ENCODE measurements around the gene SIGLEC14.
"Not testable (repeated sequence)": the region's sequence is repeated elsewhere in the genome, so short reads cannot be mapped to it uniquely, and the experiment has no call there.

The SIGLEC14 gene

GRCh38 chr19:51646730-51647129, at the start of gene SIGLEC14:
Gene SIGLEC14, minus strand, starts transcription at chr19:51646825. Its CDS starts 66 bp downstream, at chr19:51646759.
- not testable (repeated sequence) for DNase-seq (ENCODE audit: low read depth in 3 of 3)

GRCh38 chr19:51695702-51696315, 49.2 kb upstream of the SIGLEC14 start:
- no peak for DNase-seq (ENCODE audit: low read depth in 3 of 3)

GRCh38 chr19:51695088-51695487, 48.5 kb upstream of the SIGLEC14 start:
- no peak for DNase-seq (ENCODE audit: low read depth in 3 of 3)

- no peak for DNase-seq (ENCODE audit: low read depth in 3 of 3)
Observed at GRCh38 chr19:51694318-51695085, 47.9 kb upstream of the SIGLEC14 start.

- DNase-seq (ENCODE audit: low read depth in 3 of 3), result no peak
Observed at GRCh38 chr19:51693819-51694218, 47.2 kb upstream of the SIGLEC14 start.

- DNase-seq (ENCODE audit: low read depth in 3 of 3), result no peak
Observed at GRCh38 chr19:51693260-51693659, 46.6 kb upstream of the SIGLEC14 start, which contains the start of gene SPACA6. Gene SPACA6, plus strand, starts transcription at chr19:51693330. Its CDS starts 197 bp downstream, at chr19:51693527.

- DNase-seq (ENCODE audit: low read depth in 3 of 3), result no peak
Observed at GRCh38 chr19:51692468-51692867, 45.8 kb upstream of the SIGLEC14 start.

GRCh38 chr19:51691584-51692428, 45.2 kb upstream of the SIGLEC14 start:
- DNase-seq (ENCODE audit: low read depth in 3 of 3), result no peak

GRCh38 chr19:51691074-51691583, 44.5 kb upstream of the SIGLEC14 start:
- DNase-seq (ENCODE audit: low read depth in 3 of 3), result no peak

GRCh38 chr19:51690454-51691073, 43.9 kb upstream of the SIGLEC14 start:
- DNase-seq (ENCODE audit: low read depth in 3 of 3), result peak; percentile 37 to 73 (median 41)

GRCh38 chr19:51689751-51690453, 43.3 kb upstream of the SIGLEC14 start:
- no peak for DNase-seq (ENCODE audit: low read depth in 3 of 3)

- DNase-seq (ENCODE audit: low read depth in 3 of 3), result no peak
Observed at GRCh38 chr19:51688671-51689571, 42.3 kb upstream of the SIGLEC14 start.

GRCh38 chr19:51687791-51688670, 41.4 kb upstream of the SIGLEC14 start:
- DNase-seq (ENCODE audit: low read depth in 3 of 3), result no peak

- DNase-seq (ENCODE audit: low read depth in 3 of 3), result no peak
Observed at GRCh38 chr19:51686171-51686570, 39.5 kb upstream of the SIGLEC14 start.

GRCh38 chr19:51681286-51681941, 34.8 kb upstream of the SIGLEC14 start:
- no peak for DNase-seq (ENCODE audit: low read depth in 3 of 3)

- no peak for DNase-seq (ENCODE audit: low read depth in 3 of 3)
Observed at GRCh38 chr19:51680474-51680873, 33.8 kb upstream of the SIGLEC14 start.

GRCh38 chr19:51676566-51677083, 30.0 kb upstream of the SIGLEC14 start:
- DNase-seq (ENCODE audit: low read depth in 3 of 3), result no peak

All from stimulated activated CD4-positive, alpha-beta T cell treated with anti-CD3 and anti-CD28 coated beads, TNF-alpha, amount 100 ng/mL, for 24 hours (primary cell).